GM18909 (cell line): ENCODE results near the gene SRSF5.
A peak's percentile ranks its signal among the peaks of the same experiment; 100 is the strongest.
"Not testable (repeated sequence)": the region's sequence is repeated elsewhere in the genome, so short reads cannot be mapped to it uniquely, and the experiment has no call there.

Experiments used
- ATAC-seq: cut with Tn5 transposase; IDR thresholded peaks from one replicate; pipeline ENCODE4 v1.9.1; 2021; ENCODE audit warnings: mild to moderate bottlenecking; ENCODE audit not compliant: unreplicated experiment, poor library complexity

The SRSF5 gene

GRCh38 chr14:69803753-69804152 lies 36.8 kb downstream of the SRSF5 start:
- no peak for ATAC-seq

GRCh38 chr14:69804902-69805301 lies 38.0 kb downstream of the SRSF5 start:
- no peak for ATAC-seq

GRCh38 chr14:69807192-69807591 lies 40.2 kb downstream of the SRSF5 start:
- ATAC-seq = no peak

DNA sequence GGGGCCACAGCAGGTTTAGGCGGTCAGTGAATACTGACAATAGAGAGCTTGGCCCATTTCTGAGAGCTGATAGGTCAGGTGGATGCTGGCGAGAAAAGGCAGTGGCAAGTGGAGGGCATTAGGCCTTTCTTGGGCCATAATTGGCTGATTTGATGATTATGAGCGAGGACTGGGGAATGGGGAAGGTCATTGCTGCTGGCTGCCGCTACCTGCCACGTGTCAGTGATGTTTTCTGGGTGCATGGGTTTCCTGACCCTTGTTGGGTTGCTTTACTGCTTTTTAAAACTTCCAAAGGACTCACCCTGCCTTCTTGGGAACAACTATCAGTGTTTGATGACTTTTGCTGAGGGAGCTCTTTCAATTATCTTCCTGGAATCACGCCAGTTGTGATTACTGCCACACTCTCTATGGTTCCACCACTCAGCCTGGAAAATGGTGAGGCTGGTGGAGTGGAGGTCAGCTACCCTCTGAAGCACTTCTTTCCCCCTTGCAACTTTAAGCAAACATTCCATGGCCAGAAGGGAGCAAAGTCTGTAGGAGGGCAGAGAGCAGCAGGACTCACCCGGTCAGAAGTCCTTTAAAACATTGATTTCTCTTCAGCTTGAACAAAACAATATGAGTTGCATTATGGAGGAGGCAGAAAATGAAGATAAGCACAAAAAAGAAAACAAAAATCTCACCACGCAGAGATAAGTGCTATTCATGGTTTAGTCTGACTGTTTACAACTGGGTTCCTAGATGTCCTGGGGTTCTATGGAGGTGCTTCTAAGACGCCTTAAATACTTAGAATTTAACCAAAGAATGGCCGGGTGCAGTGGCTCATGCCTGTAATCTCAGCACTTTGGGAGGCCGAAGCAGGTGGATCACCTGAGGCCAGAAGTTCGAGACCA lies 42.2 kb downstream of the SRSF5 start:
- no peak for ATAC-seq

GRCh38 chr14:69811227-69811867 lies 44.4 kb downstream of the SRSF5 start:
- ATAC-seq = no peak

GRCh38 chr14:69811868-69812252 lies 44.9 kb downstream of the SRSF5 start:
- ATAC-seq = no peak

GRCh38 chr14:69812711-69813110 lies 45.8 kb downstream of the SRSF5 start:
- no peak for ATAC-seq

GRCh38 chr14:69813346-69813745 lies 46.4 kb downstream of the SRSF5 start:
- not testable (repeated sequence) for ATAC-seq

DNA sequence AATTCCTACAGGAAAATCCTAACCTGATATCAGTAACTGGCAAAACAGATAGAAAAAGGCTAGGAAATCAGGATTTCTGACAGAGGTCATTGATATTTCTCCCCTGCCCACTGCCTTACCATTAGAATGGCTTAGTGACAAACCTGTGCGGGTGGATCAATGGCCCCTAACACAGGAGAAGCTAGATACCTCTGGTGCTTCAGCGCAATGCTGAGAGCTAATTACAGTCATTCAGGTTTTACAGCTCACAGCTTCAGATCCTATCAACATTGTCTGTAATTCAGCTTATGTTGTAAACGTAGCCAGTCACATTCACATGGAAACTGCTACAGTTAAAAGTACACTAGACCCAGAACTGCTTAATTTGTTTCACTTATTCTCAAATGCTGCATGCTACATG lies 47.5 kb downstream of the SRSF5 start:
- ATAC-seq = no peak

DNA sequence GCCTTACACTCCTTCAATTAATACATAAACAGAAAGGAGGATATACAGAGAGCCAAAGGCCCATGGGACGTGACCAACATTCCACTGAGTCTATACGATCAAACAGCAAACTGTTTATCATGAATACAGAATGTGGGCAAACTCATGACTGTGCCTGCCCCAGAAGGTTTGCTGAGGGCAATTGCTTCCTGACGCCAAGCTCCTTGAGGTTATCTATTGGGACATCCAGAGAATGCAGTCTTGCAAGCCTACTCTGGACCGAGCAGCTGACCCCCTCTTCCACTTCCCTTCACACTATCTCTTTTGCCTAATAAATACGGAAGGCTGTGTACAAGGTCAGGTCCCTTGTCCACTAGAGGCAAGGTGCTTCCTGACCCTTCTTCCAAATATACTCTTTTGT lies 48.6 kb downstream of the SRSF5 start:
- no peak for ATAC-seq

DNA sequence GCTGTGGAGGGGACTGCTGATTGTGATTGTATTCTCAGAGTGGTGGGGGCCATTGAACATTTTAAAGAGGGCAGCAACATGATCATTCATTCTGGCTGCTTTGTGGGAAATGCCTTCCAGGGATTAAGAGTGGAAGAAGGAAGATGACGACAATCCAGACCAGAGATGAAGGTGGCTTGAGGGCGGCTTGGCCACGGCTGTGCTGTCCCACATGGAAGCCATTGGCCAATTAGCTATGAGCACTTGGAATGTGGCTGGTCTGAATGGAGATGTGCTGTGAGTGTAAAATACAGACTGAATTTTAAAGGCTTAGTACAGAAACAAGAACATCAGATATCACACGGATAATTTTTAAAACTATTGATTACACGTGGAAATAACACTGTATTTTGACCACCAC lies 49.3 kb downstream of the SRSF5 start:
- no peak for ATAC-seq

DNA sequence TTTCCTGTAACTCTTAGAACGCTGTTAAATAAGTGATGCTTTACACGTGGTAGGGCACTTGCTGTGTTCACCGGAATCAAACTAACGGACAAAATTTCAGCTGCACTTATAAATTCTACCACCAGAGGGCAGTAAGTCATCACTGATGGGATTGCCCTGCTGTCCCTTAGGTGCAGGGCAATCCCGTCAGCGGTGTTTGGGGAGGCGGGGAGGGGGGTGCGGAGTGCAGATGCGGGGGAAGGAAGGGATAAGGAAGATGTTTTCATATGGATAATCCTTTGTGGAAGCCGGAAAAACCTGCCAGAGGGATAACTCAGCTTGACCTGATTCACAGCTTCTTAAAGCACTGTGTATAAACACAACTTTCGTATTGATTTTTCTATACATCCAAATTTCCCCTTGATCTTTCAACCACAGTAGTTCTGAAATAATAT lies 51.8 kb downstream of the SRSF5 start:
- ATAC-seq = peak; percentile 62

- ATAC-seq = no peak
Measured at GRCh38 chr14:69819607-69820006, 52.7 kb downstream of the SRSF5 start.

- ATAC-seq = no peak
Measured at GRCh38 chr14:69820991-69821390, 54.0 kb downstream of the SRSF5 start.
